ENCODE measurements around the gene CPNE5.

- no peak for TF ChIP-seq POLR2AphosphoS5 (IDR thresholded peaks at IDR 0.05; ENCODE audit: low read depth, low read length)
- TF ChIP-seq TAF1 (IDR thresholded peaks at IDR 0.05; ENCODE audit: borderline replicate concordance, low read depth, low read length): no peak
These were observed 20.9 kb upstream of the CPNE5 start for GRCh38 chr6:36860126-36860525.
